Mononuclear cell (primary cell): Measurements from ENCODE around the gene NTM. TPM values are rescaled to one million over a fixed set of nuclear protein-coding genes. Genes with fewer than 3 reads are reported as not detected.

Experiments
- H3K27me3 ChIP-seq: 2 replicates; pipeline ENCODE4 v1.6.0; 2011; ENCODE audit warnings: low read length, control low read depth; ENCODE audit not compliant: insufficient read depth
- H3K4me1 ChIP-seq: 2 replicates; pipeline ENCODE4 v1.5.1; 2011; ENCODE audit warnings: mild to moderate bottlenecking, low read length, control low read depth; ENCODE audit not compliant: insufficient read depth
- H3K4me3 ChIP-seq: 2 replicates; pipeline ENCODE4 v1.5.1; 2011; ENCODE audit warnings: mild to moderate bottlenecking, low read length, moderate library complexity
- H3K9me3 ChIP-seq: 2 replicates; pipeline ENCODE4 v1.5.1; 2011; ENCODE audit warnings: low read depth, mild to moderate bottlenecking, control low read depth, low read length
- total RNA-seq: library from RNA; depleted of rRNA; stranded (reverse); fragments of >200 nt; gene quantifications from one replicate; pipeline ENCODE4 v1.2.3, GENCODE V29; 2012

The NTM gene
- total RNA-seq, 1 donor = not detected

GRCh38 chr11:131816051-131816450, 445.6 kb downstream of the NTM start:
- H3K27me3 ChIP-seq = no peaks in the 10 kb centered on the region
- H3K4me3 ChIP-seq = no peak overlapping the region
- no peaks in the 10 kb centered on the region for H3K9me3 ChIP-seq
- peaks cover 5% of the 10 kb centered on the region for H3K4me1 ChIP-seq

- Histone ChIP-seq H3K4me1 (peaks cover 9% of the 10 kb centered on the region), H3K4me3 (no peak overlapping the region), H3K9me3 (no peaks in the 10 kb centered on the region), H3K27me3 (no peaks in the 10 kb centered on the region)
Measured at GRCh38 chr11:131817687-131818188, 447.3 kb downstream of the NTM start.

DNA sequence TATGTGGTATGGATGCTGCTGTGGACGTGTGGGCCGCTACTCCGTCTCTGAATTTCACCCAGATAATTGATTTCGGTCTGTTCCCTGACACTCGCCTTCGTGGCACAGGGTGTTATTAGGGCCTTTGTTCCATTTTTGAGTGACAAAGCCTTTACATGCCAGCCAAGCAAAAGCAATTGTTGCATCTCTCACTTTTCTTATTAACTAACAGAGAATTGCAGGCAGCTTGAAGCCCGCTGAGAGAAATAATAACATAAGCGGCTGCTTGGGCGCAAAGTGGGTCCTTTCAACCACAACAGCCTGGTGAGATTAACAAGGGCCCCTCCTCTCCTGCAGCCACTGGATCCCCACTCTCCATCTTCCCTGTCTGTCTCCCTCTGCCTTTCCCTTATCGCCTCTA, 449.4 kb downstream of the NTM start:
- Histone ChIP-seq H3K27me3 (no peaks in the 10 kb centered on the region), H3K9me3 (no peaks in the 10 kb centered on the region), H3K4me3 (no peak overlapping the region), H3K4me1 (peaks cover 24% of the 10 kb centered on the region)

- Histone ChIP-seq H3K4me1 (peaks cover 40% of the 10 kb centered on the region), H3K4me3 (no peak overlapping the region)
Measured at GRCh38 chr11:131822506-131822905, 452.1 kb downstream of the NTM start.

DNA sequence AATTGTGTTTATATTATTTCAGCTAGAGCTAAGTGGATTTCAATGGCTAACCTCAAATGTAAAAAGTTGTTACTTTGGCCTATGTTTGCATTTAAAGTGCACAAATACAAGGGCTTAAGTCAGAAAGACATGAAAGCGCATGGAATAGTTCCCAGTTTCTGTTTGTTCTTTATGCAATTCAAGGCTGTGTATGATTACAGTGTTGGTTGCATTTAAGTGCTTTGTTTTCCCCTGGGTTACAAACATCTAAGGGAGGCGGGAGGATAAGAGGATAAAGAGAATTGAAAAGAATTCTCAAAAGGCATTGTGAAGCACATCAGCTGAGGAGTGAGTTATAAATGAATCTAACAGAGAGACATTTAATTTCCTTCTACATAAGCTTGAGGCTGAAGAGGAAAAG, 453.4 kb downstream of the NTM start:
- Histone ChIP-seq H3K9me3 (no peaks in the 10 kb centered on the region), H3K4me3 (no peak overlapping the region), H3K27me3 (no peaks in the 10 kb centered on the region), H3K4me1 (peaks cover 43% of the 10 kb centered on the region)

More at GRCh38 chr11:131822506-131822905, 452.1 kb downstream of the NTM start:
- H3K9me3 ChIP-seq = no peaks in the 10 kb centered on the region
- no peaks in the 10 kb centered on the region for H3K27me3 ChIP-seq

GRCh38 chr11:131824771-131825170, 454.4 kb downstream of the NTM start:
- peaks cover 43% of the 10 kb centered on the region for H3K4me1 ChIP-seq
- H3K9me3 ChIP-seq = no peaks in the 10 kb centered on the region
- no peaks in the 10 kb centered on the region for H3K27me3 ChIP-seq
- H3K4me3 ChIP-seq = no peak overlapping the region

- Histone ChIP-seq H3K27me3 (no peaks in the 10 kb centered on the region), H3K9me3 (no peaks in the 10 kb centered on the region), H3K4me1 (peaks cover 42% of the 10 kb centered on the region), H3K4me3 (no peak overlapping the region)
Measured at GRCh38 chr11:131827430-131827829, 457.0 kb downstream of the NTM start.

GRCh38 chr11:131829725-131830124, 459.3 kb downstream of the NTM start:
- Histone ChIP-seq H3K4me3 (no peak overlapping the region), H3K9me3 (no peaks in the 10 kb centered on the region), H3K4me1 (peaks cover 27% of the 10 kb centered on the region), H3K27me3 (no peaks in the 10 kb centered on the region)

DNA sequence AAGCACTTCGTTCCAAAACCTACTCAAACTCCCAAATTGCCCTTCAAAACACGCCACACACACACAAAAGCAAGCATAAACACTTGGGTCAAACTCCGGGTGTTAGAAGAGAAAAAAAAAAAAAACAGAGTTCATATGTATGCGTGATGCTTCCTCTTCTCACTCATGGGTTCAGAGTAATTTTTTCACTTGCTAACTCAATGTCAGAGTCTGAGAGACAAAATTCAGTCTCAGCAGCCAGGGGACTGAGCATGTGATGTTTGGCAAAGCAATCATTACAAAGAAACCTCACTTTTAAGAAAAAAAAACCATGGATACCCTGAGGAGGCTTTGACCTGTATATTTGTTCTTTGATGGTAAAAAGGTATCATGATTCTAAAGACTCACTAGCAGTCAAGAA, 461.7 kb downstream of the NTM start:
- no peaks in the 10 kb centered on the region for H3K27me3 ChIP-seq
- H3K9me3 ChIP-seq = no peaks in the 10 kb centered on the region
- peaks cover 13% of the 10 kb centered on the region for H3K4me1 ChIP-seq
- H3K4me3 ChIP-seq = no peak overlapping the region

DNA sequence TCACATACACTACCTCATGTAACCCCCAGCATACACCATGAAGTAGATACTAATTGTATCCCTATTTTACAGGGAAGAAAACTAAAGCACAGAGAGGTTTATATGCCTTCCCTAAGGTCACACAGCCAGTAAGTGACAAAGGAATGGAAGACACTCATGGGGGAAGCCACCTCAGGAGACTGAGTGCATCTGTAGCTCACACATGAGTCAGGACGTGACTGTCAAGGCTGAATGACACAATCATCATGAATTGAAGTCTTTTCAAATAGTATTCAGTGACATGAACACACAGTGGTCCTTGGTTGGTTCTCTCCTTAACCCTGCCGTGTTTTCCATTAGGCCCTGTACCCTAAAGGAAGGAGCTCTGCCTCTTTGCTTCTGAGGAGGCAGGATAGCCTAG, 463.0 kb downstream of the NTM start:
- Histone ChIP-seq H3K4me3 (no peak overlapping the region), H3K9me3 (no peaks in the 10 kb centered on the region), H3K4me1 (peaks cover 7% of the 10 kb centered on the region), H3K27me3 (no peaks in the 10 kb centered on the region)

DNA sequence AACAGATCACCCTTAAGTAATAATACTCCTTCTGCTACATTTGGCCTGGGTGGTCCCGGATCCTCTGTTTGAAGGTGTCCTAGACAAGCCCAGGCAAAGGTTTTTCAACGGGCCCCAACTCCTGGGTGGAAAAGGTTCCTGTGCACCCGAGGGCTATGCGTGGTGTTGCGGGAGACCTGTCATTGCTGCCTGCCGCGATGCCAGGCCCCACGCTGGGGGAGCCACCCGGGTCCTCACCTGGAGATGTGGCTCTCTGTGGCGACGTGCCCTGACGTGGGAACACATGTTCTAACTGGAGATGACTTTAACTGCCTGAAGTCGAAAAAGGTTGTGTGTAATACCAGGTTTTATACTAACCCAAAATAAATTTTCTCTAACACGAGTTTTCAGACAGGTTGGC, 467.1 kb downstream of the NTM start:
- Histone ChIP-seq H3K4me3 (no peak overlapping the region), H3K27me3 (no peaks in the 10 kb centered on the region), H3K9me3 (no peaks in the 10 kb centered on the region), H3K4me1 (peaks cover 27% of the 10 kb centered on the region)

DNA sequence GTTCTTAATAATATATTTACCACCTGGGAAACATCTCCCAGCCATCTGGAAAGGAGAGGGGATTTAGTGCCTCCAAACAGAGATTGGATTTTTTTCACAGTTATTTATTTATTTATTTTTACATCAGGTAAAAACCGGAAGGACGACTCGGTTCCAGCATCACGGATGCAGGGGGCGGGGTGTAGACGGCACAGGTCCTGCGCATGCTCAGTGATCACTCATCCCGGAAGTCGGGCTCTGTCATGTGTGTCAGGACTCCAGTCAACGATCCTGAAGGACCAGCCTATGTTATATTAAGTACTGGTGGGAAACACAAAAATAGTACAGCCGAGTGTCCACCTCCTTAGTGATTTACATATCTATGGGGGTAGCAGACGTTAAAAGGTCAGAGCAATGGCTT, 467.6 kb downstream of the NTM start:
- Histone ChIP-seq H3K4me3 (no peak overlapping the region), H3K4me1 (peaks cover 27% of the 10 kb centered on the region), H3K9me3 (no peaks in the 10 kb centered on the region), H3K27me3 (no peaks in the 10 kb centered on the region)

DNA sequence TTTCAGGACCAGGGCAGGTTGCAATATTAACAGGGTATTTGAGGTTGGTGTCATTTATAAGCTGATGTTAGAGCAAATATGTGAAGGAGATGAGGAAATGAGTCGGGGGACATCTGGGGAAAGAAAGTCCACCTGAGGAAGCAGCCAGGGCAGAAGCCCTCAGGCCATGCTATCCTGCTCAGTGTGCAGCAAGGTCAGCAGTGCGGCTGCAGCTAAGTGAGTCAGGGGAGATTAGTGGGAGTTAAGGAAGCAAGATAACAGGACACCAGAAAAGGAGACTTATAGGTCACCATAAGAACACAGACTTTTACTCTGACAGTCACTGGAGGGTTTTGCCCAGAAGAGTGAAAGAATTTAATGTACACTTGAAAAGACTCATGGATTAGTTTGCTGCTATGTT, 468.9 kb downstream of the NTM start:
- H3K4me3 ChIP-seq = no peak overlapping the region
- no peaks in the 10 kb centered on the region for H3K9me3 ChIP-seq
- H3K4me1 ChIP-seq = peaks cover 20% of the 10 kb centered on the region
- H3K27me3 ChIP-seq = no peaks in the 10 kb centered on the region

- H3K9me3 ChIP-seq = no peaks in the 10 kb centered on the region
- H3K4me1 ChIP-seq = peaks cover 20% of the 10 kb centered on the region
- H3K4me3 ChIP-seq = no peak overlapping the region
- H3K27me3 ChIP-seq = no peaks in the 10 kb centered on the region
Measured at GRCh38 chr11:131840545-131840944, 470.1 kb downstream of the NTM start.

DNA sequence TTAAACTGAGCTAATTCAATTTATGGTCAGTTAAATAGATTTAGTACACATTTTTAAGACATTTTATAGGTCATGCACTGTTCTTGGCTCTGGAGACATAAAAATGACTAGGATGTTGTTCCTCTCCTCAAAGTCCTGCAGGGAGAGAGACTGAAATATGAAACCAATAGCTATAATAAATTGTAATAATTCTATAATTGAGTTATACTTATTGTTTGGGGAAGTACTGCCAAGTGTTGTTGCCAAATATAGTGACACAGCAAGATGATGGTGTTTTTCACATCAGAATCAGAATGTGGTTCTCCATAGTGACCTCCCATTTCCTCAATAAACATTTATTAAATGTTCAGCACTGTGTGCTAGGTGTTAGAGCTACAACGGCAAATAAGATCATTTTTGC, 470.6 kb downstream of the NTM start:
- H3K4me3 ChIP-seq = no peak overlapping the region
- H3K4me1 ChIP-seq = peaks cover 20% of the 10 kb centered on the region
- no peaks in the 10 kb centered on the region for H3K9me3 ChIP-seq
- no peaks in the 10 kb centered on the region for H3K27me3 ChIP-seq

DNA sequence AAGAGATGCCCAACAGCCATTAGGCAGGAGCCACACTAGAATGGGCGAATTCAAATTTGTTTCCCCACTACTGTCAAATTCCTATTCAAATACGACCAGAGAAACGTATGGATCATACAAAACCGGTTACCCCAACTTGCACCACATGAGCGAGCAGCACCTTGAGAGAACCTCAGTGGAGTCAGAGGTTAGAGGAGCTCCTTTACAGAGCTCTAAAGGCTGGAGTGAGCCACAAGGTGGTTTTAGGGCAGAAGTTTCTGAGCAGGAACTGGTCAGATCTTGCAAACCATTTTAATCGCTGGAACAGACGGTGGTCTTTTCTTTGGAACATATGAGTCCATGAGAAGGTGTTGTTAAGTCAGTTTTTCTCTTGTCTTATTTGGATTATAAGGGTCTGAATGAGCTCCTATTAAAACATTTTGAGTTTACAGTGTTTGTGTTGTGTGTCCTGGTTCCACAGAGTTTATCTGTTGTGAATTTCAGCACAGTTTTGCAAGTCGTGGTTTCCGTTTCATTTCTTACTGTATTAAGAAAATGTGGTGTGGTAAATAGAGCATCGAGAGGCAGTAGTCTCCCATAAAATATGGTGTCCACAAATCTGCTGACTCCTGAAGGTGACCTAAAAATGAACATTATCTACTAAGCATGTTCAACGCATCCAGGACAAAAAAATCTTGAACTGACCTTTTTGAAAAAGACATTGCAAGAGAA, 471.7 kb downstream of the NTM start:
- peaks cover 20% of the 10 kb centered on the region for H3K4me1 ChIP-seq
- H3K9me3 ChIP-seq = no peaks in the 10 kb centered on the region
- no peaks in the 10 kb centered on the region for H3K27me3 ChIP-seq
- no peak overlapping the region for H3K4me3 ChIP-seq
